SK-N-SH (cell line): ENCODE data around the gene KIF1A.

Experiments
- FOXM1 ChIP-seq: IDR thresholded peaks from 2 replicates; pipeline ENCODE4 v1.4.0; 2012; ENCODE audit warnings: low read depth, mild to moderate bottlenecking
- NFIC ChIP-seq: IDR thresholded peaks from 2 replicates; pipeline ENCODE4 v1.4.0; 2012; ENCODE audit warnings: borderline replicate concordance
- POLR2AphosphoS5 ChIP-seq: IDR thresholded peaks from 2 replicates; pipeline ENCODE4 v1.6.1; 2012; ENCODE audit warnings: low read depth, low read length
- RCOR1 ChIP-seq: fragments of 150-350 bp; IDR thresholded peaks from 2 replicates; pipeline ENCODE4 v1.6.1; 2017; ENCODE audit warnings: antibody characterized with exemption, low read length
- TAF1 ChIP-seq: IDR thresholded peaks from 2 replicates; pipeline ENCODE4 v1.6.1; 2012; ENCODE audit warnings: low read depth, mild to moderate bottlenecking, low read length, moderate library complexity, borderline replicate concordance
- USF2 ChIP-seq: fragments of 150-350 bp; IDR thresholded peaks from 2 replicates; pipeline ENCODE4 v1.6.1; 2017; ENCODE audit warnings: antibody characterized with exemption, low read length, low read depth, borderline replicate concordance
- TF ChIP-seq, protein P1 (sequence below): fragments of 200-600 bp; sonication (generic); IDR thresholded peaks from 2 replicates; pipeline ENCODE4 v1.6.1; 2017; ENCODE audit warnings: antibody characterized with exemption, mild to moderate bottlenecking, moderate library complexity

DNA sequence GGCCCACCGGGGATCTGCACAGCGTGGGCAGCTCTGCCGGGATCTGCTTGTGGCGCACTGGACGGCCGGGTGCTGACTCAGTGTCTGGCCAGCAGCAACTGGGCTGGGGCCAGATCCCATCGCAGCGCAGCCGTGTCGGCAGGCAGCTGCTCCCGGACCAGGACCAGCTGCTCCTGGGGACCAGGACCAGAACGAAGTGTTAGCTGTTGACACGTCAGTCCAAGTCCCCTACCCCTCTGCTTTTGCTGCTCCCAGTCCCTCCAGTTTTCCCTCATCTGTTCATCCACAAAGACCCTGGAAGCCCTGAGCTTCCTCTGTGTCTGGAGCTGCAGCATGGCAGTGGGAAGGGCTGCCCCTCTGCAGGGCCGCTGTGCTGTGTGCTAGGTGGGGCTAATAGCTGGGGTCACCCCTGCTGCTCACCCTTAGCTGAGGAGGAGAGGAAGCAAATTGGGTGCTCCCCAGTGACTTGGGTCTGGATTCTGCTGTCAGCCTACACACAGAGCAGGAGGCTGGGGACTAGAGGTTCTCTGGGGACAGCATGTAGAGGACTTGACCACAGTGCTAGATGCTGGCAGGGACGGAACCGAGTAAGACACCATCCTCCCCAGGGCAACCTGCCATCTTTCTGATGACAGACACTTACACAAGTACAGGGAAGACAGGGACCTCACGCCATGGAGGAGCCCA, 16.9 kb upstream of the KIF1A start:
- TF ChIP-seq TAF1 (no peak), RCOR1 (no peak), FOXM1 (no peak), USF2 (no peak), POLR2AphosphoS5 (no peak), NFIC (no peak)
- TF ChIP-seq, protein P1, sequence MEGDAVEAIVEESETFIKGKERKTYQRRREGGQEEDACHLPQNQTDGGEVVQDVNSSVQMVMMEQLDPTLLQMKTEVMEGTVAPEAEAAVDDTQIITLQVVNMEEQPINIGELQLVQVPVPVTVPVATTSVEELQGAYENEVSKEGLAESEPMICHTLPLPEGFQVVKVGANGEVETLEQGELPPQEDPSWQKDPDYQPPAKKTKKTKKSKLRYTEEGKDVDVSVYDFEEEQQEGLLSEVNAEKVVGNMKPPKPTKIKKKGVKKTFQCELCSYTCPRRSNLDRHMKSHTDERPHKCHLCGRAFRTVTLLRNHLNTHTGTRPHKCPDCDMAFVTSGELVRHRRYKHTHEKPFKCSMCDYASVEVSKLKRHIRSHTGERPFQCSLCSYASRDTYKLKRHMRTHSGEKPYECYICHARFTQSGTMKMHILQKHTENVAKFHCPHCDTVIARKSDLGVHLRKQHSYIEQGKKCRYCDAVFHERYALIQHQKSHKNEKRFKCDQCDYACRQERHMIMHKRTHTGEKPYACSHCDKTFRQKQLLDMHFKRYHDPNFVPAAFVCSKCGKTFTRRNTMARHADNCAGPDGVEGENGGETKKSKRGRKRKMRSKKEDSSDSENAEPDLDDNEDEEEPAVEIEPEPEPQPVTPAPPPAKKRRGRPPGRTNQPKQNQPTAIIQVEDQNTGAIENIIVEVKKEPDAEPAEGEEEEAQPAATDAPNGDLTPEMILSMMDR = no peak
